Measurements from ENCODE around the gene IGSF9. TPM values are rescaled to one million over a fixed set of nuclear protein-coding genes. Genes with fewer than 3 reads are reported as not detected.

Gene IGSF9
- total and polyA plus RNA-seq, 2 of the 13 experiments (the other 11 are each of a cell fraction or from before 2014, with no cell fraction given) = 0.03 TPM; not detected in 1

GRCh38 chr1:159924025-159924790, 21.2 kb downstream of the IGSF9 start (continued):
- TF ChIP-seq PATZ1 (CRISPR knock-in tag; IDR thresholded peaks at IDR 0.05) (peak; percentile 64), ETS1 (CRISPR knock-in tag; IDR thresholded peaks at IDR 0.05) (no peak), FOSL2 (CRISPR knock-in tag; IDR thresholded peaks at IDR 0.05) (peak; percentile 87), KAT2B (IDR thresholded peaks at IDR 0.05; ENCODE audit: borderline replicate concordance, low read depth, low read length) (no peak), ZNF33A (CRISPR knock-in tag; IDR thresholded peaks at IDR 0.05; ENCODE audit: borderline replicate concordance) (no peak), PRDM10 (CRISPR knock-in tag; IDR thresholded peaks at IDR 0.05; ENCODE audit: low read depth) (peak; percentile 20; the same call in 1 of the 2 replicates), RBFOX2 (IDR thresholded peaks at IDR 0.05; ENCODE audit: low read depth, low read length) (peak; percentile 51; the same call in 1 of the 2 replicates)
